ENCODE results near the gene SLC9A1.

SLC9A1 gene

GRCh38 chr1:27084107-27084506, 70.8 kb downstream of the SLC9A1 start:
- no peak for ATAC-seq
- no peak for TF ChIP-seq BACH2 (CRISPR knock-in tag; IDR thresholded peaks at IDR 0.05; ENCODE audit: borderline replicate concordance)
- TF ChIP-seq, protein P1, sequence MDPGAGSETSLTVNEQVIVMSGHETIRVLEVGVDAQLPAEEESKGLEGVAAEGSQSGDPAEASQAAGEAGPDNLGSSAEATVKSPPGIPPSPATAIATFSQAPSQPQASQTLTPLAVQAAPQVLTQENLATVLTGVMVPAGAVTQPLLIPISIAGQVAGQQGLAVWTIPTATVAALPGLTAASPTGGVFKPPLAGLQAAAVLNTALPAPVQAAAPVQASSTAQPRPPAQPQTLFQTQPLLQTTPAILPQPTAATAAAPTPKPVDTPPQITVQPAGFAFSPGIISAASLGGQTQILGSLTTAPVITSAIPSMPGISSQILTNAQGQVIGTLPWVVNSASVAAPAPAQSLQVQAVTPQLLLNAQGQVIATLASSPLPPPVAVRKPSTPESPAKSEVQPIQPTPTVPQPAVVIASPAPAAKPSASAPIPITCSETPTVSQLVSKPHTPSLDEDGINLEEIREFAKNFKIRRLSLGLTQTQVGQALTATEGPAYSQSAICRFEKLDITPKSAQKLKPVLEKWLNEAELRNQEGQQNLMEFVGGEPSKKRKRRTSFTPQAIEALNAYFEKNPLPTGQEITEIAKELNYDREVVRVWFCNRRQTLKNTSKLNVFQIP (CRISPR knock-in tag; IDR thresholded peaks at IDR 0.05; ENCODE audit: borderline replicate concordance, low read depth): no peak
- TF ChIP-seq ZNF8 (CRISPR knock-in tag; IDR thresholded peaks at IDR 0.05): no peak
- TF ChIP-seq GLIS3 (CRISPR knock-in tag; IDR thresholded peaks at IDR 0.05): no peak
- TF ChIP-seq TOX (CRISPR knock-in tag; IDR thresholded peaks at IDR 0.05; ENCODE audit: borderline replicate concordance): no peak
- TF ChIP-seq ZFP30 (CRISPR knock-in tag; IDR thresholded peaks at IDR 0.05): no peak
- no peak for TF ChIP-seq ZFP3 (CRISPR knock-in tag; IDR thresholded peaks at IDR 0.05)
- no peak for TF ChIP-seq ESRRG (CRISPR knock-in tag; IDR thresholded peaks at IDR 0.05)
- TF ChIP-seq RARB (CRISPR knock-in tag; IDR thresholded peaks at IDR 0.05): no peak
- no peak for TF ChIP-seq SNAI2 (CRISPR knock-in tag; IDR thresholded peaks at IDR 0.05)

GRCh38 chr1:27077968-27078367, 77.0 kb downstream of the SLC9A1 start:
- no peak for ATAC-seq
- TF ChIP-seq OSR1 (CRISPR knock-in tag; IDR thresholded peaks at IDR 0.05): no peak
- TF ChIP-seq, protein P1 (CRISPR knock-in tag; IDR thresholded peaks at IDR 0.05; ENCODE audit: borderline replicate concordance, low read depth): no peak
- TF ChIP-seq, protein P2, sequence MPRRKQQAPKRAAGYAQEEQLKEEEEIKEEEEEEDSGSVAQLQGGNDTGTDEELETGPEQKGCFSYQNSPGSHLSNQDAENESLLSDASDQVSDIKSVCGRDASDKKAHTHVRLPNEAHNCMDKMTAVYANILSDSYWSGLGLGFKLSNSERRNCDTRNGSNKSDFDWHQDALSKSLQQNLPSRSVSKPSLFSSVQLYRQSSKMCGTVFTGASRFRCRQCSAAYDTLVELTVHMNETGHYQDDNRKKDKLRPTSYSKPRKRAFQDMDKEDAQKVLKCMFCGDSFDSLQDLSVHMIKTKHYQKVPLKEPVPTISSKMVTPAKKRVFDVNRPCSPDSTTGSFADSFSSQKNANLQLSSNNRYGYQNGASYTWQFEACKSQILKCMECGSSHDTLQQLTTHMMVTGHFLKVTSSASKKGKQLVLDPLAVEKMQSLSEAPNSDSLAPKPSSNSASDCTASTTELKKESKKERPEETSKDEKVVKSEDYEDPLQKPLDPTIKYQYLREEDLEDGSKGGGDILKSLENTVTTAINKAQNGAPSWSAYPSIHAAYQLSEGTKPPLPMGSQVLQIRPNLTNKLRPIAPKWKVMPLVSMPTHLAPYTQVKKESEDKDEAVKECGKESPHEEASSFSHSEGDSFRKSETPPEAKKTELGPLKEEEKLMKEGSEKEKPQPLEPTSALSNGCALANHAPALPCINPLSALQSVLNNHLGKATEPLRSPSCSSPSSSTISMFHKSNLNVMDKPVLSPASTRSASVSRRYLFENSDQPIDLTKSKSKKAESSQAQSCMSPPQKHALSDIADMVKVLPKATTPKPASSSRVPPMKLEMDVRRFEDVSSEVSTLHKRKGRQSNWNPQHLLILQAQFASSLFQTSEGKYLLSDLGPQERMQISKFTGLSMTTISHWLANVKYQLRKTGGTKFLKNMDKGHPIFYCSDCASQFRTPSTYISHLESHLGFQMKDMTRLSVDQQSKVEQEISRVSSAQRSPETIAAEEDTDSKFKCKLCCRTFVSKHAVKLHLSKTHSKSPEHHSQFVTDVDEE (CRISPR knock-in tag; IDR thresholded peaks at IDR 0.05): no peak
- TF ChIP-seq TCF4 (CRISPR knock-in tag; IDR thresholded peaks at IDR 0.05; ENCODE audit: borderline replicate concordance): no peak

GRCh38 chr1:27076803-27077202, 78.1 kb downstream of the SLC9A1 start:
- no peak for ATAC-seq
- TF ChIP-seq PPARA (CRISPR knock-in tag; IDR thresholded peaks at IDR 0.05; ENCODE audit: borderline replicate concordance) (no peak), CSDC2 (CRISPR knock-in tag; IDR thresholded peaks at IDR 0.05) (no peak), ARNTL (CRISPR knock-in tag; IDR thresholded peaks at IDR 0.05; ENCODE audit: borderline replicate concordance, low read depth) (no peak), RARB (CRISPR knock-in tag; IDR thresholded peaks at IDR 0.05) (no peak), ISL1 (CRISPR knock-in tag; IDR thresholded peaks at IDR 0.05) (no peak), ZNF8 (CRISPR knock-in tag; IDR thresholded peaks at IDR 0.05) (no peak), ZC3H10 (CRISPR knock-in tag; IDR thresholded peaks at IDR 0.05) (no peak), SNAI2 (CRISPR knock-in tag; IDR thresholded peaks at IDR 0.05) (no peak), ZNF565 (CRISPR knock-in tag; conservative IDR thresholded peaks at IDR 0.05; ENCODE audit: low read depth) (no peak), TCF4 (CRISPR knock-in tag; IDR thresholded peaks at IDR 0.05; ENCODE audit: borderline replicate concordance) (no peak), OSR1 (CRISPR knock-in tag; IDR thresholded peaks at IDR 0.05) (no peak), ZFP30 (CRISPR knock-in tag; IDR thresholded peaks at IDR 0.05) (no peak), TOX (CRISPR knock-in tag; IDR thresholded peaks at IDR 0.05; ENCODE audit: borderline replicate concordance) (no peak), ZFP3 (CRISPR knock-in tag; IDR thresholded peaks at IDR 0.05) (no peak), GLIS3 (CRISPR knock-in tag; IDR thresholded peaks at IDR 0.05) (no peak)
- TF ChIP-seq, protein P2 (CRISPR knock-in tag; IDR thresholded peaks at IDR 0.05): no peak
- TF ChIP-seq, protein P3, sequence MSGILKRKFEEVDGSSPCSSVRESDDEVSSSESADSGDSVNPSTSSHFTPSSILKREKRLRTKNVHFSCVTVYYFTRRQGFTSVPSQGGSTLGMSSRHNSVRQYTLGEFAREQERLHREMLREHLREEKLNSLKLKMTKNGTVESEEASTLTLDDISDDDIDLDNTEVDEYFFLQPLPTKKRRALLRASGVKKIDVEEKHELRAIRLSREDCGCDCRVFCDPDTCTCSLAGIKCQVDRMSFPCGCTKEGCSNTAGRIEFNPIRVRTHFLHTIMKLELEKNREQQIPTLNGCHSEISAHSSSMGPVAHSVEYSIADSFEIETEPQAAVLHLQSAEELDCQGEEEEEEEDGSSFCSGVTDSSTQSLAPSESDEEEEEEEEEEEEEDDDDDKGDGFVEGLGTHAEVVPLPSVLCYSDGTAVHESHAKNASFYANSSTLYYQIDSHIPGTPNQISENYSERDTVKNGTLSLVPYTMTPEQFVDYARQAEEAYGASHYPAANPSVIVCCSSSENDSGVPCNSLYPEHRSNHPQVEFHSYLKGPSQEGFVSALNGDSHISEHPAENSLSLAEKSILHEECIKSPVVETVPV (CRISPR knock-in tag; IDR thresholded peaks at IDR 0.05): no peak
- TF ChIP-seq, protein P1 (CRISPR knock-in tag; IDR thresholded peaks at IDR 0.05; ENCODE audit: borderline replicate concordance, low read depth): no peak

All from SK-N-SH treated with all-trans-retinoic acid at 6 μM for 48 hours (cell line).